ENCODE measurements around the gene DYNLRB1. TPM values are rescaled to one million over a fixed set of nuclear protein-coding genes. Genes with fewer than 3 reads are reported as not detected.

DYNLRB1 gene
- total and polyA plus RNA-seq, 2 donors (not counting 3 experiments of a cell fraction or from before 2014, with no cell fraction given) = 142 to 245 TPM

DNA sequence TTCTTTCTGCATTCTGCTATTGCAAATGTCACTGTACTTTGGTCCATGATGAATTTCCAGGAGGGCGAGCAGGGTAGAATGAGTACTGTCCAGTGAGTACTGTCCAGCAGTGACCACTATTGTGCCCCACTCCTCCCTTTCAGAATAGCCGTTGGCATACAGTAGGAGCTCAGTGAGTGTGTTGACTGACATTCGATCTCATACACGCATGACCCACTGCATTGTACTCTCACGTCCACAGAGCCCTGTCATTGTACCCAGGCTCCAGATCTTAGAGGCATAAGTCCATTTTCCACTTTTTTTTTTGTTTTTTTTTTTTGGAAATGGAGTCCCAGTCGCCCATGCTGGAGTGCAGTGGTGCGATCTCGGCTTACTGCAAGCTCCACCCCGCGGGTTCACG lies 8.2 kb downstream of the DYNLRB1 start:
- ChIA-PET CTCF (interaction anchor here (2.2 to 5.8 kb wide), 2 partner anchors 212 to 333 kb away, joined by 25 to 107 read pairs; no protein-coding TSS in a partner anchor), POLR2A (no interaction called here)
- no peaks in the 10 kb centered on the region for H3K27me3 ChIP-seq (ENCODE audit: control insufficient read depth in 2 of 2, insufficient read depth in 2 of 2, low read length in 2 of 2)
- H3K79me2 ChIP-seq (ENCODE audit: control insufficient read depth, insufficient read depth, low read length) = peaks cover 54% of the 10 kb centered on the region
- H3K9me3 ChIP-seq (replicated peaks; ENCODE audit: control insufficient read depth, insufficient read depth, low read length) = no peaks in the 10 kb centered on the region
- no peaks in the 10 kb centered on the region for H4K20me1 ChIP-seq (replicated peaks; ENCODE audit: control insufficient read depth, extremely low read depth, insufficient read depth, low read length)
- no TSS peak for BruUV-seq (replicated peaks)
- no peaks in the 10 kb centered on the region for H3K9me1 ChIP-seq (replicated peaks; ENCODE audit: control insufficient read depth, extremely low read depth, insufficient read depth, low read length)
- intact Hi-C loops (cut with micrococcal nuclease) = no loop called here
- TF ChIP-seq FOS (IDR thresholded peaks at IDR 0.05; ENCODE audit: borderline replicate concordance, insufficient read depth, low read length) (no peak), JUN (IDR thresholded peaks at IDR 0.05; ENCODE audit: borderline replicate concordance, insufficient read depth, insufficient read length, low read depth) (no peak), POLR2A (IDR thresholded peaks at IDR 0.05; ENCODE audit: low read depth, low read length) (no peak)
- TF ChIP-seq, protein P1, sequence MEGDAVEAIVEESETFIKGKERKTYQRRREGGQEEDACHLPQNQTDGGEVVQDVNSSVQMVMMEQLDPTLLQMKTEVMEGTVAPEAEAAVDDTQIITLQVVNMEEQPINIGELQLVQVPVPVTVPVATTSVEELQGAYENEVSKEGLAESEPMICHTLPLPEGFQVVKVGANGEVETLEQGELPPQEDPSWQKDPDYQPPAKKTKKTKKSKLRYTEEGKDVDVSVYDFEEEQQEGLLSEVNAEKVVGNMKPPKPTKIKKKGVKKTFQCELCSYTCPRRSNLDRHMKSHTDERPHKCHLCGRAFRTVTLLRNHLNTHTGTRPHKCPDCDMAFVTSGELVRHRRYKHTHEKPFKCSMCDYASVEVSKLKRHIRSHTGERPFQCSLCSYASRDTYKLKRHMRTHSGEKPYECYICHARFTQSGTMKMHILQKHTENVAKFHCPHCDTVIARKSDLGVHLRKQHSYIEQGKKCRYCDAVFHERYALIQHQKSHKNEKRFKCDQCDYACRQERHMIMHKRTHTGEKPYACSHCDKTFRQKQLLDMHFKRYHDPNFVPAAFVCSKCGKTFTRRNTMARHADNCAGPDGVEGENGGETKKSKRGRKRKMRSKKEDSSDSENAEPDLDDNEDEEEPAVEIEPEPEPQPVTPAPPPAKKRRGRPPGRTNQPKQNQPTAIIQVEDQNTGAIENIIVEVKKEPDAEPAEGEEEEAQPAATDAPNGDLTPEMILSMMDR (IDR thresholded peaks at IDR 0.05; ENCODE audit: extremely low read depth in 1 of 2, insufficient read depth in 1 of 2, low read depth in 1 of 2, low read length in 2 of 2) = no peak
- TF ChIP-seq, protein P2, sequence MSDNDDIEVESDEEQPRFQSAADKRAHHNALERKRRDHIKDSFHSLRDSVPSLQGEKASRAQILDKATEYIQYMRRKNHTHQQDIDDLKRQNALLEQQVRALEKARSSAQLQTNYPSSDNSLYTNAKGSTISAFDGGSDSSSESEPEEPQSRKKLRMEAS (IDR thresholded peaks at IDR 0.05; ENCODE audit: insufficient read depth, insufficient read length) = no peak
- DNase-seq (ENCODE audit: low read depth, low spot score) (no peak), FAIRE-seq (no peak)
- peaks cover 21% of the 10 kb centered on the region for H3K4me1 ChIP-seq (ENCODE audit: control insufficient read depth, extremely low read depth, insufficient read depth, low read length)
- H3K4me3 ChIP-seq (replicated peaks in 1 of 3; ENCODE audit: insufficient read depth in 1 of 3, low read depth in 1 of 3, low read length in 3 of 3) = no peak overlapping the region
- dilution Hi-C loops (cut with MboI; ENCODE audit: extremely low pct_ligation_motif_present, low sequenced_read_pairs) = no loop called here
- H3K36me3 ChIP-seq (ENCODE audit: control insufficient read depth in 2 of 2, extremely low read depth in 1 of 2, insufficient read depth in 2 of 2, low read length in 2 of 2) = peaks cover 7 to 15% of the 10 kb centered on the region in 2 experiments
- H3K27ac ChIP-seq (ENCODE audit: insufficient read depth, low read depth, low read length) = no peak overlapping the region
- no peak overlapping the region for H3K9ac ChIP-seq (replicated peaks; ENCODE audit: extremely low read depth, insufficient read depth, low read length)
- H3K4me2 ChIP-seq (ENCODE audit: insufficient read depth, low read length) = no peak overlapping the region
- H2AFZ ChIP-seq (ENCODE audit: low read depth, low read length) = no peak overlapping the region

DNA sequence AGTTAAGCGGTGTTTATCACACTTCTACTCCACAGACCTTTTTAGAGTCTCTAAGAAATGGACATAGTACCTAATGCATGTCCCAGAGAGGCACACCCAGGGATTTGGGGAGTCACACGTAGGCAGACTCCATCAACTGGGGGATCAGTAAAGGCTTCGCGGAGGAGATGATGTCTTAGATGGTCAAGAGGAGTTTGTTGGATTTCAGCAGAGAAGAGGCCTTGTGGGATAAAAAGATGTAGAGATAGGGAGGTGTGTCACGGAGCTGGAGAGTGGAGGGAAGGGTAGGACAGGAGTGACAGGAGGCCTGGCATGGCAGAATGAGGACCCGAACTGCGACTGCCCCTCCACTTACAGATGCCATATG lies 9.1 kb downstream of the DYNLRB1 start:
- no peaks in the 10 kb centered on the region for H4K20me1 ChIP-seq (replicated peaks; ENCODE audit: control insufficient read depth, extremely low read depth, insufficient read depth, low read length)
- H3K27me3 ChIP-seq (ENCODE audit: control insufficient read depth in 2 of 2, insufficient read depth in 2 of 2, low read length in 2 of 2) = no peaks in the 10 kb centered on the region
- no peaks in the 10 kb centered on the region for H3K9me3 ChIP-seq (replicated peaks; ENCODE audit: control insufficient read depth, insufficient read depth, low read length)
- ChIA-PET CTCF (interaction anchor here (1.2 to 5.8 kb wide), 5 partner anchors 9 to 334 kb away, joined by 3 to 107 read pairs (median 4); partner anchors contain the start of gene DYNLRB1), POLR2A (interaction anchor here (1.2 kb wide), 1 partner anchor 9 kb away, joined by 7 read pairs; the partner anchor contains the start of gene DYNLRB1)
- H3K9me1 ChIP-seq (replicated peaks; ENCODE audit: control insufficient read depth, extremely low read depth, insufficient read depth, low read length) = no peaks in the 10 kb centered on the region
- peaks cover 7 to 22% of the 10 kb centered on the region in 2 experiments for H3K36me3 ChIP-seq (ENCODE audit: control insufficient read depth in 2 of 2, extremely low read depth in 1 of 2, insufficient read depth in 2 of 2, low read length in 2 of 2)
- DNase-seq (ENCODE audit: low read depth, low spot score) (no peak), FAIRE-seq (no peak)
- intact Hi-C loops (cut with micrococcal nuclease) (loop anchor here (5.0 kb wide), 1 partner anchor 333 kb away; no protein-coding TSS in a partner anchor), dilution Hi-C loops (cut with MboI; ENCODE audit: extremely low pct_ligation_motif_present, low sequenced_read_pairs) (no loop called here)
- peak overlapping the region; percentile 78 for H3K27ac ChIP-seq (ENCODE audit: insufficient read depth, low read depth, low read length)
- no TSS peak for BruUV-seq (replicated peaks)
- peaks cover 46% of the 10 kb centered on the region for H3K79me2 ChIP-seq (ENCODE audit: control insufficient read depth, insufficient read depth, low read length)
- H3K4me3 ChIP-seq (replicated peaks in 1 of 3; ENCODE audit: insufficient read depth in 1 of 3, low read depth in 1 of 3, low read length in 3 of 3) = no peak overlapping the region
- H3K4me2 ChIP-seq (ENCODE audit: insufficient read depth, low read length) = peak overlapping the region; percentile 29
- H3K4me1 ChIP-seq (ENCODE audit: control insufficient read depth, extremely low read depth, insufficient read depth, low read length) = peaks cover 21% of the 10 kb centered on the region
- H3K9ac ChIP-seq (replicated peaks; ENCODE audit: extremely low read depth, insufficient read depth, low read length) = peak overlapping the region; percentile 6
- H2AFZ ChIP-seq (ENCODE audit: low read depth, low read length) = no peak overlapping the region
- TF ChIP-seq JUN (IDR thresholded peaks at IDR 0.05; ENCODE audit: borderline replicate concordance, insufficient read depth, insufficient read length, low read depth) (no peak), FOS (IDR thresholded peaks at IDR 0.05; ENCODE audit: borderline replicate concordance, insufficient read depth, low read length) (no peak), MYC (IDR thresholded peaks at IDR 0.05; ENCODE audit: low read depth, low read length) (no peak), EZH2 (IDR thresholded peaks at IDR 0.05; ENCODE audit: borderline replicate concordance, low read depth, low read length, severe bottlenecking) (no peak), POLR2AphosphoS5 (IDR thresholded peaks at IDR 0.05; ENCODE audit: insufficient read depth, low read depth, low read length) (no peak), POLR2A (IDR thresholded peaks at IDR 0.05; ENCODE audit: low read depth, low read length) (no peak), GATA2 (IDR thresholded peaks at IDR 0.05; ENCODE audit: insufficient read depth, insufficient read length, low read depth, low read length) (no peak)
- TF ChIP-seq, protein P1 (IDR thresholded peaks at IDR 0.05; ENCODE audit: extremely low read depth in 1 of 2, insufficient read depth in 1 of 2, low read depth in 1 of 2, low read length in 2 of 2) = no peak
- TF ChIP-seq, protein P2 (IDR thresholded peaks at IDR 0.05; ENCODE audit: insufficient read depth, insufficient read length) = no peak
